ENCODE results near the gene DNLZ. TPM values are rescaled to one million over a fixed set of nuclear protein-coding genes. Genes with fewer than 3 reads are reported as not detected.
"Not testable (repeated sequence)": the region's sequence is repeated elsewhere in the genome, so short reads cannot be mapped to it uniquely, and the experiment has no call there.

DNLZ gene
- total and polyA plus RNA-seq, 2 donors (not counting 3 experiments of a cell fraction or from before 2014, with no cell fraction given) = 26.9 to 38.4 TPM

DNA sequence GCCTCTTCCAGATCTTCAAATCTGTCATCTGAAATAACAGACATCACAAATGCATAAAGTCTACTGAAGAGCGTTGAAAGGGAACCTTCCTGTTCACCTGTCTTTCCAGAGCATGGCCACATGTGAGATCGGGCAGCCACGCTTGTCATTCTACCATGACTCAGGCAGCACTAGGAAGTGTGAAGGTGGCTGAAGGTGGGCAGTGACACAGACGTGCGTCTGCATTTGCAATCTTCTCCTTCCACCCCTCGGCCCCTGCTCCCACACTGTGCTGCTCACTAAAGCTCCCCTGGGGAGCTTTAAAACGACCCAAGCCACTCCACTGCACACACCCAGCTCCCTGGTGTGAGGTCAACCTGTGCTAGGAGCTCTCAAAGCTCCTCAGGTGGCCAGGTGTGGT, 44.4 kb upstream of the DNLZ start:
- Histone ChIP-seq H3K4me1 (ENCODE audit: control insufficient read depth, extremely low read depth, insufficient read depth, low read length) (peaks cover 20% of the 10 kb centered on the region), H3K9me3 (replicated peaks; ENCODE audit: control insufficient read depth, insufficient read depth, low read length) (no peaks in the 10 kb centered on the region), H3K36me3 (ENCODE audit: control insufficient read depth in 2 of 2, extremely low read depth in 1 of 2, insufficient read depth in 2 of 2, low read length in 2 of 2) (peaks cover 0 to 22% of the 10 kb centered on the region in 2 experiments), H3K4me2 (ENCODE audit: insufficient read depth, low read length) (no peak overlapping the region), H3K9ac (replicated peaks; ENCODE audit: extremely low read depth, insufficient read depth, low read length) (no peak overlapping the region), H4K20me1 (replicated peaks; ENCODE audit: control insufficient read depth, extremely low read depth, insufficient read depth, low read length) (no peaks in the 10 kb centered on the region), H3K4me3 (replicated peaks in 1 of 3; ENCODE audit: insufficient read depth in 1 of 3, low read depth in 1 of 3, low read length in 3 of 3) (no peak overlapping the region), H3K79me2 (ENCODE audit: control insufficient read depth, insufficient read depth, low read length) (peaks cover 38% of the 10 kb centered on the region), H3K9me1 (replicated peaks; ENCODE audit: control insufficient read depth, extremely low read depth, insufficient read depth, low read length) (no peaks in the 10 kb centered on the region), H3K27ac (ENCODE audit: insufficient read depth, low read depth, low read length) (no peak overlapping the region), H3K27me3 (ENCODE audit: control insufficient read depth in 2 of 2, insufficient read depth in 2 of 2, low read length in 2 of 2) (no peaks in the 10 kb centered on the region), H2AFZ (ENCODE audit: low read depth, low read length) (no peak overlapping the region)
- ChIA-PET POLR2A (no interaction called here), CTCF (no interaction called here)
- TF ChIP-seq, protein P1, sequence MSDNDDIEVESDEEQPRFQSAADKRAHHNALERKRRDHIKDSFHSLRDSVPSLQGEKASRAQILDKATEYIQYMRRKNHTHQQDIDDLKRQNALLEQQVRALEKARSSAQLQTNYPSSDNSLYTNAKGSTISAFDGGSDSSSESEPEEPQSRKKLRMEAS (IDR thresholded peaks at IDR 0.05; ENCODE audit: insufficient read depth, insufficient read length) = no peak
- TF ChIP-seq MYC (IDR thresholded peaks at IDR 0.05; ENCODE audit: low read depth, low read length) (no peak), POLR2AphosphoS5 (IDR thresholded peaks at IDR 0.05; ENCODE audit: insufficient read depth, low read depth, low read length) (no peak), GATA2 (IDR thresholded peaks at IDR 0.05; ENCODE audit: insufficient read depth, insufficient read length, low read depth, low read length) (no peak), POLR2A (IDR thresholded peaks at IDR 0.05; ENCODE audit: low read depth, low read length) (no peak), EZH2 (IDR thresholded peaks at IDR 0.05; ENCODE audit: borderline replicate concordance, low read depth, low read length, severe bottlenecking) (no peak), FOS (IDR thresholded peaks at IDR 0.05; ENCODE audit: borderline replicate concordance, insufficient read depth, low read length) (no peak), JUN (IDR thresholded peaks at IDR 0.05; ENCODE audit: borderline replicate concordance, insufficient read depth, insufficient read length, low read depth) (no peak)
- TF ChIP-seq, protein P2, sequence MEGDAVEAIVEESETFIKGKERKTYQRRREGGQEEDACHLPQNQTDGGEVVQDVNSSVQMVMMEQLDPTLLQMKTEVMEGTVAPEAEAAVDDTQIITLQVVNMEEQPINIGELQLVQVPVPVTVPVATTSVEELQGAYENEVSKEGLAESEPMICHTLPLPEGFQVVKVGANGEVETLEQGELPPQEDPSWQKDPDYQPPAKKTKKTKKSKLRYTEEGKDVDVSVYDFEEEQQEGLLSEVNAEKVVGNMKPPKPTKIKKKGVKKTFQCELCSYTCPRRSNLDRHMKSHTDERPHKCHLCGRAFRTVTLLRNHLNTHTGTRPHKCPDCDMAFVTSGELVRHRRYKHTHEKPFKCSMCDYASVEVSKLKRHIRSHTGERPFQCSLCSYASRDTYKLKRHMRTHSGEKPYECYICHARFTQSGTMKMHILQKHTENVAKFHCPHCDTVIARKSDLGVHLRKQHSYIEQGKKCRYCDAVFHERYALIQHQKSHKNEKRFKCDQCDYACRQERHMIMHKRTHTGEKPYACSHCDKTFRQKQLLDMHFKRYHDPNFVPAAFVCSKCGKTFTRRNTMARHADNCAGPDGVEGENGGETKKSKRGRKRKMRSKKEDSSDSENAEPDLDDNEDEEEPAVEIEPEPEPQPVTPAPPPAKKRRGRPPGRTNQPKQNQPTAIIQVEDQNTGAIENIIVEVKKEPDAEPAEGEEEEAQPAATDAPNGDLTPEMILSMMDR (IDR thresholded peaks at IDR 0.05; ENCODE audit: extremely low read depth in 1 of 2, insufficient read depth in 1 of 2, low read depth in 1 of 2, low read length in 2 of 2) = no peak
- dilution Hi-C loops (cut with MboI; ENCODE audit: extremely low pct_ligation_motif_present, low sequenced_read_pairs) = no loop called here
- BruUV-seq (replicated peaks) = no TSS peak
- intact Hi-C loops (cut with micrococcal nuclease) = no loop called here
- FAIRE-seq (no peak), DNase-seq (ENCODE audit: low read depth, low spot score) (no peak)

DNA sequence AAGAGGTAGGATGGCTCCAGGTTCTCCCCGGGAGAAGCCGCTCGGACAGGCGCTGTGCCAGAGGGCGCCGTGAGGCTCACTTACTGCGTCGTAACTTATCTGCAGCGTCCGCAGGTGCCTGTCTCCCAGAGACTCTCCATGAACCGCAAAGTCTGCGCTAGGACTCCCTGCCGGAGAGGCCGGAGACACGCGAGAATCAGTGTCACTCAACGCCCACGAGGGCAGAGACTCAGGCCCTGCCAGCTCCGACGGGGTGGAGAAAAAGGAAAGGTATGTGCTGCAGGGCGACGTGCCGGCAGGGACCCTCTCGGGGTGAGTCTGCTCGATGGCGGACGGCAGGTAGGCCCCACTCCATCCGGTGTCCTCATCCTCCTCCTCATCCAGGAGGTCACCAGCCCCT, 43.5 kb upstream of the DNLZ start:
- CTCF ChIA-PET; H3K27me3 ChIP-seq (ENCODE audit: control insufficient read depth in 2 of 2, insufficient read depth in 2 of 2, low read length in 2 of 2); BruUV-seq (replicated peaks); H2AFZ ChIP-seq (ENCODE audit: low read depth, low read length); H3K9ac ChIP-seq (replicated peaks; ENCODE audit: extremely low read depth, insufficient read depth, low read length); H3K9me3 ChIP-seq (replicated peaks; ENCODE audit: control insufficient read depth, insufficient read depth, low read length); FAIRE-seq; DNase-seq (ENCODE audit: low read depth, low spot score); H3K27ac ChIP-seq (ENCODE audit: insufficient read depth, low read depth, low read length); dilution Hi-C loops (cut with MboI; ENCODE audit: extremely low pct_ligation_motif_present, low sequenced_read_pairs); H3K4me3 ChIP-seq (replicated peaks in 1 of 3; ENCODE audit: insufficient read depth in 1 of 3, low read depth in 1 of 3, low read length in 3 of 3); H4K20me1 ChIP-seq (replicated peaks; ENCODE audit: control insufficient read depth, extremely low read depth, insufficient read depth, low read length); H3K4me2 ChIP-seq (ENCODE audit: insufficient read depth, low read length); POLR2A ChIA-PET; H3K9me1 ChIP-seq (replicated peaks; ENCODE audit: control insufficient read depth, extremely low read depth, insufficient read depth, low read length); intact Hi-C loops (cut with micrococcal nuclease): not testable (repeated sequence)
- peaks cover 0 to 19% of the 10 kb centered on the region in 2 experiments for H3K36me3 ChIP-seq (ENCODE audit: control insufficient read depth in 2 of 2, extremely low read depth in 1 of 2, insufficient read depth in 2 of 2, low read length in 2 of 2)
- H3K4me1 ChIP-seq (ENCODE audit: control insufficient read depth, extremely low read depth, insufficient read depth, low read length) = peaks cover 20% of the 10 kb centered on the region
- H3K79me2 ChIP-seq (ENCODE audit: control insufficient read depth, insufficient read depth, low read length) = peaks cover 31% of the 10 kb centered on the region

DNA sequence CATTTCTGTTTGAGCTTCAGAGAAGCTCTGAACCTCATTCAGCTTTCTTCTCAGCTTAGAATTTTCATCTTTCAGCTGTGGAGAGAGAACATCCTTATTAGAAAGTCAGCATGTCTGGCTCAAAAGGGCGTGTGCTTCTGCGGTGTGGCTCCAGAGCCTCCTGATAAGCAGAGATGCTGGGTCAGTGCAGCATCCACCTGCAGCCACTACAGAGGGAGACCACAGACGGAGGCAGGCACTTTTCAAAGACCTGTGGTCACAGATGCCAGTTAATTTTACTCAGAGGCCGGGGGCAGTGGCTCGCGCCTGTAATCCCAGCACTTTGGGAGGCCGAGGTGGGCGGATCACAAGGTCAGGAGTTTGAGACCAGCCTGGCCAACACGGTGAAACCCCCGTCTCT, 42.4 kb upstream of the DNLZ start:
- H3K4me2 ChIP-seq (ENCODE audit: insufficient read depth, low read length); DNase-seq (ENCODE audit: low read depth, low spot score); H2AFZ ChIP-seq (ENCODE audit: low read depth, low read length); FAIRE-seq; BruUV-seq (replicated peaks); H4K20me1 ChIP-seq (replicated peaks; ENCODE audit: control insufficient read depth, extremely low read depth, insufficient read depth, low read length); dilution Hi-C loops (cut with MboI; ENCODE audit: extremely low pct_ligation_motif_present, low sequenced_read_pairs); H3K4me3 ChIP-seq (replicated peaks in 1 of 3; ENCODE audit: insufficient read depth in 1 of 3, low read depth in 1 of 3, low read length in 3 of 3); POLR2A ChIA-PET; H3K27ac ChIP-seq (ENCODE audit: insufficient read depth, low read depth, low read length); H3K4me1 ChIP-seq (ENCODE audit: control insufficient read depth, extremely low read depth, insufficient read depth, low read length); CTCF ChIA-PET; H3K9me3 ChIP-seq (replicated peaks; ENCODE audit: control insufficient read depth, insufficient read depth, low read length); H3K9me1 ChIP-seq (replicated peaks; ENCODE audit: control insufficient read depth, extremely low read depth, insufficient read depth, low read length); intact Hi-C loops (cut with micrococcal nuclease); H3K9ac ChIP-seq (replicated peaks; ENCODE audit: extremely low read depth, insufficient read depth, low read length); H3K27me3 ChIP-seq (ENCODE audit: control insufficient read depth in 2 of 2, insufficient read depth in 2 of 2, low read length in 2 of 2): not testable (repeated sequence)
- Histone ChIP-seq H3K79me2 (ENCODE audit: control insufficient read depth, insufficient read depth, low read length) (peaks cover 19% of the 10 kb centered on the region), H3K36me3 (ENCODE audit: control insufficient read depth in 2 of 2, extremely low read depth in 1 of 2, insufficient read depth in 2 of 2, low read length in 2 of 2) (peaks cover 0 to 19% of the 10 kb centered on the region in 2 experiments)

All from endothelial cell of umbilical vein (primary cell).